B cell (primary cell): ENCODE results near the gene LRRC45. TPM values are rescaled to one million over a fixed set of nuclear protein-coding genes. Genes with fewer than 3 reads are reported as not detected.

ENCODE experiments used
- ATAC-seq: fragments of 200-7000 bp; cut with Tn5 transposase; one replicate; pipeline ENCODE4 v1.10.0; 2021; ENCODE audit warnings: low read depth, mild to moderate bottlenecking, moderate number of reproducible peaks, moderate library complexity
- CTCF ChIA-PET: fragments of 350-600 bp; sonication (Branson Sonifier 250); formaldehyde crosslinking; loops from one replicate; lab custom pipeline; 2021; ENCODE audit warnings: antibody characterized with exemption, inconsistent platforms; lab: Charles Lee
- POLR2A ChIA-PET: fragments of 350-600 bp; sonication (Branson Sonifier 250); formaldehyde crosslinking; loops from one replicate; lab custom pipeline; 2021; ENCODE audit warnings: antibody characterized with exemption; lab: Charles Lee
- DNase-seq: peaks from one replicate; pipeline ENCODE4 v3.0.0; 2013
- H2AFZ ChIP-seq: 2 replicates; pipeline ENCODE4 v1.6.1; 2012; ENCODE audit warnings: mild to moderate bottlenecking, low read depth, low read length; ENCODE audit not compliant: insufficient read depth, poor library complexity, severe bottlenecking
- H3K27ac ChIP-seq, 2 donors: 1 replicate in 1 of 2; 2 replicates in 1 of 2; pipeline ENCODE4 v1.5.1; 2012 to 2013; ENCODE audit warnings: low read length in 2 of 2, mild to moderate bottlenecking in 2 of 2, moderate library complexity in 1 of 2
- H3K27me3 ChIP-seq, 4 experiments: fragments of 200-600 bp in 1 of 4; sonication (generic) in 1 of 4; replicated peaks in 1 of 4; 1 replicate in 2 of 4; 2 replicates in 2 of 4; pipeline versions ENCODE4 v1.6.1 to v1.7.0; 2013 to 2016; ENCODE audit warnings: low read length in 3 of 4, mild to moderate bottlenecking in 2 of 4, mixed read lengths in 1 of 4, moderate library complexity in 1 of 4; ENCODE audit not compliant: insufficient read depth in 4 of 4, control insufficient read depth in 3 of 4; ENCODE audit errors: control extremely low read depth in 1 of 4
- H3K36me3 ChIP-seq, 2 experiments: replicated peaks in 1 of 2; 1 replicate in 1 of 2; 2 replicates in 1 of 2; pipeline versions ENCODE4 v1.6.1 to v1.7.1; 2013; ENCODE audit warnings: low read length in 1 of 2; ENCODE audit not compliant: insufficient read depth in 2 of 2, control insufficient read depth in 1 of 2; ENCODE audit errors: control extremely low read depth in 1 of 2, extremely low read depth in 1 of 2
- H3K4me1 ChIP-seq, 2 donors: fragments of 200-600 bp in 1 of 2; sonication (generic) in 1 of 2; 1 replicate in 1 of 2; 2 replicates in 1 of 2; pipeline versions ENCODE4 v1.5.1 to v1.6.1; 2013 to 2017; ENCODE audit warnings: low read length in 2 of 2; ENCODE audit not compliant: control insufficient read depth in 2 of 2, insufficient read depth in 2 of 2
- H3K4me2 ChIP-seq: replicated peaks from 2 replicates; pipeline ENCODE3; 2012; ENCODE audit warnings: mild to moderate bottlenecking, low read depth, low read length; ENCODE audit not compliant: poor library complexity, severe bottlenecking
- H3K4me3 ChIP-seq, 5 experiments: fragments of 200-600 bp in 1 of 5; sonication (generic) in 1 of 5; 1 replicate in 3 of 5; 2 replicates in 2 of 5; pipeline versions ENCODE4 v1.5.1 to v1.7.0; 2011 to 2016; ENCODE audit warnings: low read length in 4 of 5, mild to moderate bottlenecking in 4 of 5, low read depth in 2 of 5, control low read depth in 1 of 5, moderate library complexity in 1 of 5; ENCODE audit not compliant: insufficient read depth in 1 of 5; ENCODE audit errors: control extremely low read depth in 1 of 5, extremely low read depth in 1 of 5
- H3K79me2 ChIP-seq: fragments of 200-600 bp; sonication (generic); one replicate; pipeline ENCODE4 v1.6.0; 2016; ENCODE audit warnings: low read length; ENCODE audit not compliant: control insufficient read depth, insufficient read depth
- H3K9ac ChIP-seq: fragments of 200-600 bp; sonication (generic); 2 replicates; pipeline ENCODE4 v1.6.1; 2017; ENCODE audit warnings: mild to moderate bottlenecking, low read length, moderate library complexity
- H3K9me3 ChIP-seq, 3 donors: one replicate each; pipeline versions ENCODE4 v1.6.1 to v1.7.1; 2013; ENCODE audit warnings: low read length in 2 of 3; ENCODE audit not compliant: control insufficient read depth in 2 of 3, insufficient read depth in 1 of 3; ENCODE audit errors: control extremely low read depth in 1 of 3
- H4K20me1 ChIP-seq: 2 replicates; pipeline ENCODE4 v1.6.0; 2012; ENCODE audit warnings: mild to moderate bottlenecking, low read length; ENCODE audit not compliant: insufficient read depth, control insufficient read depth, poor library complexity, severe bottlenecking
- H3K27ac Mint-ChIP-seq: one replicate; pipeline ENCODE4 v1.8.0; 2021; ENCODE audit warnings: mixed read lengths
- H3K27me3 Mint-ChIP-seq: one replicate; pipeline ENCODE4 v1.8.0; 2021; ENCODE audit warnings: mixed read lengths
- H3K4me1 Mint-ChIP-seq: one replicate; pipeline ENCODE4 v1.8.0; 2021; ENCODE audit warnings: mixed read lengths
- H3K4me3 Mint-ChIP-seq: one replicate; pipeline ENCODE4 v1.8.0; 2021; ENCODE audit warnings: mixed read lengths
- H3K9me3 Mint-ChIP-seq: one replicate; pipeline ENCODE4 v1.8.0; 2022; ENCODE audit warnings: mixed read lengths; ENCODE audit not compliant: insufficient read depth
- EZH2 ChIP-seq: IDR thresholded peaks from 2 replicates; pipeline ENCODE4 v1.6.1; 2012; ENCODE audit warnings: borderline replicate concordance, low read depth, mild to moderate bottlenecking, moderate library complexity, low read length; ENCODE audit not compliant: insufficient read depth, poor library complexity, severe bottlenecking
- WGBS: methylation state at CpG from one replicate; pipeline ENCODE4 v1.1.5; 2013; ENCODE audit warnings: missing lambda C conversion rate; ENCODE audit not compliant: insufficient coverage; 5-methylcytosine and 5-hydroxymethylcytosine counted together
- intact Hi-C: fragments of 100-400 bp; cut with micrococcal nuclease; formaldehyde crosslinking; loops from one replicate; pipeline ENCODE4 v1.10.0; 2022
- polyA plus RNA-seq: library from polyadenylated mRNA; depleted of rRNA; stranded (reverse); fragments of >200 nt; gene quantifications from 2 replicates; pipeline ENCODE4 v1.2.3, GENCODE V29; 2012
- total RNA-seq, 2 donors: library from RNA; stranded (reverse); fragments of 120-200 nt in 1 of 2; gene quantifications; 1 replicate in 1 of 2; 2 replicates in 1 of 2; pipeline versions ENCODE4 v1.2.3 to v1.2.4, GENCODE V29; 2013 to 2022
- TF ChIP-seq, protein P1 (sequence below): fragments of 200-600 bp; IDR thresholded peaks from one replicate; pipeline ENCODE4 v1.8.0; 2022; ENCODE audit warnings: antibody characterized with exemption, mild to moderate bottlenecking

Gene LRRC45
- total and polyA plus RNA-seq, 2 donors (not counting 1 experiment from before 2014, with no cell fraction given): 19.4 to 19.6 TPM

DNA sequence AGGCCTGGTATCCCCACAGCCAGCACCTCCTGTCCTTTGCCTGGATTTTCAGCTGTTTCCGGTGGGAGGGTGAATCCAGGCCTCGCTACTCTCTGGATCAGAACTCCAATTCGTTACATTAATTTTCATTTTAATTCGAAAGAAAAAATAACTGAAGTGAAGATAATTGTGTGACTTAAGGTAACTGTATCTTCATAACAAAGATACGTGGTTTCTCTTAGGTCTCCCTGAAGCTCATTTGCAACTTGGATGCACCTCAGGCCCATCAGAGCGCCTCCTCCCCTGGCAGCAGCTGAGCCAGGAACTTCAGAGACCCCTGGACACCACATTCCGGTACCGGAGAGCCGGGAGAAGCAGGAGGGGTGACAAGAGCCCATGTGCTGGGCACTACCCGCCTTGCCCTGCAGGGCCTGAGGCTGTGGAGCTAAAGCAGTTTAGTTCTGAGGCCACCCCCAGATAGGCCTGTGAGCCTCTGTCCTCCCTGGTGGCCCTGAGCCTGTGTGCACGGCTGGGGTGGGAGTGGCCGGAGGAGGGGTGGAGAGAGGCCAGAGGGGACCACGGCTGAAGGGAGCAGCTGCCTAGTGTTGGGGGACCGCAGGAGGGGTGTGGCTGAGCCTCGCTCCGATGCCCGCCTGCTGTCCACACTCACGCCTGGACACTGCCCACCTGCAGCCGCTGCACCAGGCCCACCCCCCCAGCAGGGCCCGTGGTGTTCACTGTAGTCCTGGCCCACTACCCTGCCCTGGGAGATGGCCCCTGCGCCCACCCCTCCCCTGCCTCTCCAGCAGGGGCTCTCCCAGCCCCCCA lies 53.9 kb downstream of the LRRC45 start:
- WGBS: 93% methylated on average over 17 of the region's 21 CpGs
- intact Hi-C loops: no loop called here
- Histone ChIP-seq H3K27ac (no peak overlapping the region), H3K4me3 (no peak overlapping the region), H3K36me3 (peaks cover 0 to 15% of the 10 kb centered on the region in 2 experiments), H3K4me2 (no peak overlapping the region), H4K20me1 (no peaks in the 10 kb centered on the region), H3K79me2 (no peaks in the 10 kb centered on the region), H3K9ac (no peak overlapping the region), H3K9me3 (no peaks in the 10 kb centered on the region), H2AFZ (no peak overlapping the region), H3K4me1 (no peaks in the 10 kb centered on the region), H3K27me3 (no peaks in the 10 kb centered on the region)
- H3K27ac Mint-ChIP-seq: no peak overlapping the region
- H3K27me3 Mint-ChIP-seq: no peaks in the 10 kb centered on the region
- no peak overlapping the region for H3K4me3 Mint-ChIP-seq
- ChIA-PET CTCF (no interaction called here), POLR2A (no interaction called here)
- no peak for DNase-seq
- no peak for ATAC-seq
- no peaks in the 10 kb centered on the region for H3K4me1 Mint-ChIP-seq
- no peak for TF ChIP-seq EZH2
- TF ChIP-seq, protein P1, sequence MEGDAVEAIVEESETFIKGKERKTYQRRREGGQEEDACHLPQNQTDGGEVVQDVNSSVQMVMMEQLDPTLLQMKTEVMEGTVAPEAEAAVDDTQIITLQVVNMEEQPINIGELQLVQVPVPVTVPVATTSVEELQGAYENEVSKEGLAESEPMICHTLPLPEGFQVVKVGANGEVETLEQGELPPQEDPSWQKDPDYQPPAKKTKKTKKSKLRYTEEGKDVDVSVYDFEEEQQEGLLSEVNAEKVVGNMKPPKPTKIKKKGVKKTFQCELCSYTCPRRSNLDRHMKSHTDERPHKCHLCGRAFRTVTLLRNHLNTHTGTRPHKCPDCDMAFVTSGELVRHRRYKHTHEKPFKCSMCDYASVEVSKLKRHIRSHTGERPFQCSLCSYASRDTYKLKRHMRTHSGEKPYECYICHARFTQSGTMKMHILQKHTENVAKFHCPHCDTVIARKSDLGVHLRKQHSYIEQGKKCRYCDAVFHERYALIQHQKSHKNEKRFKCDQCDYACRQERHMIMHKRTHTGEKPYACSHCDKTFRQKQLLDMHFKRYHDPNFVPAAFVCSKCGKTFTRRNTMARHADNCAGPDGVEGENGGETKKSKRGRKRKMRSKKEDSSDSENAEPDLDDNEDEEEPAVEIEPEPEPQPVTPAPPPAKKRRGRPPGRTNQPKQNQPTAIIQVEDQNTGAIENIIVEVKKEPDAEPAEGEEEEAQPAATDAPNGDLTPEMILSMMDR: no peak
- H3K9me3 Mint-ChIP-seq: no peaks in the 10 kb centered on the region

DNA sequence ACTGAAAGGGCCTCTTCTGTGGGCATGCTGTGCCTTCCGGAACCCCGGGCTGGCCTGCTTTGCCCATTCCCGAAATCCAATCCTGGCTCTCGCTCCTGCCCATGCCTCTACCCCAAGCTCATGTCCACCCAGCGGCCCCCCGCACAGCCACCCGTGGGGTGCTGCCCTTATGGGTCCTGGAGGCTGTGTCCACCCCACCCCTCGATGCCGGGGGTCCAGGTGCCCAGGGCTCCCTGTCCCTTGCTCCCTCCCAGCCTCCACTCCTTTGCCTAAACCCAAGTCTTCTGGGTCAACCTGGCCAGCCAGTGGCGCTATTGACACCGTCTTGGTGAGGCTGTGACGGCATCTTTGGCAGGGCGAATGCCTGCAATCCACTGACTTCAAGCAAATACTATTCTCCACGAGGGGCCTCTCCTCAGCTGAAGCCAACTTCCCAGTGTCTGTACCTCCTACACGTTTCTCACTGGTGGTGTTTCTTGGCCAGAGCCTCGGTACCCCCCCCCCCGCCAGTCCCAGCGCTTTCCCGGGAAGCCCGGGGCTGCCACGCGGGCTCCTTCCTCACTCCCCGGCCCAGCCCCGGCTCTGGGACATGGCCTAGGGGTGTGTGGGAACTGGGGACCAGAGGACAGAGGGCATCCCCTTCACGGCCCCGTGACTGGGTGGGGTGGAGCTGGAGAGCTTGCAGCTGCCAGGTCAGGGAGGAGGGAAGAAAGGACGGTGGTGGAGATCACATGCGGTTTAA lies 54.7 kb downstream of the LRRC45 start:
- H3K4me1 ChIP-seq: no peaks in the 10 kb centered on the region
- H3K27ac ChIP-seq: no peak overlapping the region
- no peak overlapping the region for H2AFZ ChIP-seq
- Mint-ChIP-seq H3K27ac (no peak overlapping the region), H3K4me3 (no peak overlapping the region), H3K27me3 (no peaks in the 10 kb centered on the region), H3K4me1 (no peaks in the 10 kb centered on the region), H3K9me3 (no peaks in the 10 kb centered on the region)
- no peak overlapping the region for H3K4me3 ChIP-seq
- ATAC-seq: no peak
- H3K9ac ChIP-seq: no peak overlapping the region
- H3K4me2 ChIP-seq: no peak overlapping the region
- no peaks in the 10 kb centered on the region for H3K9me3 ChIP-seq
- CTCF ChIA-PET: no interaction called here
- WGBS: 91% methylated on average over 19 of the region's 28 CpGs
- intact Hi-C loops: no loop called here
- TF ChIP-seq, protein P1: no peak
- TF ChIP-seq EZH2: no peak
- H3K27me3 ChIP-seq: no peaks in the 10 kb centered on the region
- H3K36me3 ChIP-seq: peaks cover 0 to 23% of the 10 kb centered on the region in 2 experiments
- H3K79me2 ChIP-seq: no peaks in the 10 kb centered on the region
- H4K20me1 ChIP-seq: no peaks in the 10 kb centered on the region
- no peak for DNase-seq
- POLR2A ChIA-PET: no interaction called here
